ENCODE data around the gene GMEB2.
A peak's percentile ranks its signal among the peaks of the same experiment; 100 is the strongest.

Gene GMEB2

DNA sequence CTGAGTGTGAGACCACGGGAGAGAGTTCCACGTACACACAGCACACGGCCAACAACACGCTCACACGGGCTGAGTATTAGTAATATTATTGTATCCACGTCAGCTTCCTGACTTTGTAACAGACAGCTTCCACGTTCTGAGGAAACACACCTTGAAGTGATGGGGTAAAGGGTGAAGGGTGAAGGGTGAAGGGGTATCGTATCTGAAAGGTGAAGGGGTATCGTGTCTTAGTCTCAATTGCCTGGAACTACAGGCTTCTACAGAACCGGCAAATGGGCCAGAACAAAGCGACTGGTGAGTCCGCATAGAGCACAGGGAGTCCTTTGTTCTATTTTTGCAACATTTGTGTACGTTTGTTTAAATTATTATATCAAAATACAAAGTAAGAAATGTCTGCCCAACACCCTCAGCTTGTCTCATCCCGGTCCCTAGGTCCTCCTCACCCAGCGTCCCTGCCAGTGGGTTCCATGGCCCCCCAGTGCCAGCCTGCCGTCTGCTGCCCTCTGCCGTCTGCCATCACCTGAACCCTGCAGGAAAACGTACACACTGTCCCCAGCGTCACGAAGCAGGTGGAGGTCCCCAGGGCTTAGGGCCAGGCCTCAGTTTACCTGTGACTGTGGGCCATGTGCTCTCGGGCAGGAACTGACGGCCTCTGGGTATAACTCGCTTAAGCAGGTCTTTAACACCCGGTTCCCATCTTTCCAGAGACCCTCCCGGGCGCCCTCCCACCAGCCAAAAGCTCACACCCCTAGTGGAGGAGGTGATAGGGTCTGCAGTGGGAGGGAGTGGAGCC, 48.5 kb downstream of the GMEB2 start:
- H3K27ac ChIP-seq, result no peak overlapping the region
- TF ChIP-seq, protein P1, sequence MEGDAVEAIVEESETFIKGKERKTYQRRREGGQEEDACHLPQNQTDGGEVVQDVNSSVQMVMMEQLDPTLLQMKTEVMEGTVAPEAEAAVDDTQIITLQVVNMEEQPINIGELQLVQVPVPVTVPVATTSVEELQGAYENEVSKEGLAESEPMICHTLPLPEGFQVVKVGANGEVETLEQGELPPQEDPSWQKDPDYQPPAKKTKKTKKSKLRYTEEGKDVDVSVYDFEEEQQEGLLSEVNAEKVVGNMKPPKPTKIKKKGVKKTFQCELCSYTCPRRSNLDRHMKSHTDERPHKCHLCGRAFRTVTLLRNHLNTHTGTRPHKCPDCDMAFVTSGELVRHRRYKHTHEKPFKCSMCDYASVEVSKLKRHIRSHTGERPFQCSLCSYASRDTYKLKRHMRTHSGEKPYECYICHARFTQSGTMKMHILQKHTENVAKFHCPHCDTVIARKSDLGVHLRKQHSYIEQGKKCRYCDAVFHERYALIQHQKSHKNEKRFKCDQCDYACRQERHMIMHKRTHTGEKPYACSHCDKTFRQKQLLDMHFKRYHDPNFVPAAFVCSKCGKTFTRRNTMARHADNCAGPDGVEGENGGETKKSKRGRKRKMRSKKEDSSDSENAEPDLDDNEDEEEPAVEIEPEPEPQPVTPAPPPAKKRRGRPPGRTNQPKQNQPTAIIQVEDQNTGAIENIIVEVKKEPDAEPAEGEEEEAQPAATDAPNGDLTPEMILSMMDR (IDR thresholded peaks at IDR 0.05; ENCODE audit: low read depth, low read length, missing control alignments), result no peak
- no peak for DNase-seq
- no peaks in the 10 kb centered on the region for H3K36me3 ChIP-seq (replicated peaks)
- H3K27me3 ChIP-seq (replicated peaks), result no peaks in the 10 kb centered on the region
- in situ Hi-C loops (cut with HindIII; ENCODE audit: low pct_ligation_motif_present, low sequenced_read_pairs), result loop anchor here (25.0 kb wide), 2 partner anchors 109 to 309 kb away; partner anchors contain the start of genes DNAJC5 and TNFRSF6B
- H3K4me3 ChIP-seq (ENCODE audit: low read depth, low read length), result no peak overlapping the region

DNA sequence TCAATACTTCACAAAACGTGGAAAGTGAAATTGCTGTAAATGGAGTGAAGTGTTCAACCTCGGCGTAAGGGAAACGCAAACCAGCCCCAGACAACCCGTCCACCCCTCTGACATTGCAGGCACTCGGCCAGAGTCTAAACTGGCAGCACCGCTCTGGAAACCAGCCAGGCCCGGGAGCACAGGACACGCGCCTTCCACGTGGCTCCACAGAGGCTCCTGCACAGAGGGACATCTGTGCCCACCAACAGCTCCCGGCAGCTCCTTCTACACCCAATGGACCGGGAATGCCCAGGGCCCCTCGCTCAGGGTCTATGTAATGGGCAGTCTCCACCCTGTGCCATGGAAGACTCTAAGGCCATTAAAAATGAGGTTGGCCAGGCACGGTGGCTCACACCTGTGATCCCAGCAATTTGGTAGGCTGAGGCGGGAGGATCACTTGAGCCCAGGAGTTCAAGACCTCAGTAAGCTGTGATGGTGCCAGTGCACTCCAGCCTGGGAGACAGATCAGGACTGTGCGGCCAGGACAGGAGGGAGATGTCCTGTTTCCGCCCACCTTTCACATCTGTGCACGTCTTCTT, 49.5 kb downstream of the GMEB2 start:
- Histone ChIP-seq H3K27me3 (replicated peaks) (no peaks in the 10 kb centered on the region), H3K36me3 (replicated peaks) (no peaks in the 10 kb centered on the region), H3K4me3 (ENCODE audit: low read depth, low read length) (no peak overlapping the region), H3K27ac (no peak overlapping the region)
- TF ChIP-seq, protein P1 (IDR thresholded peaks at IDR 0.05; ENCODE audit: low read depth, low read length, missing control alignments), result no peak
- no peak for DNase-seq
- in situ Hi-C loops (cut with HindIII; ENCODE audit: low pct_ligation_motif_present, low sequenced_read_pairs), result loop anchor here (25.0 kb wide), 2 partner anchors 110 to 310 kb away; partner anchors contain the start of genes DNAJC5 and TNFRSF6B

DNA sequence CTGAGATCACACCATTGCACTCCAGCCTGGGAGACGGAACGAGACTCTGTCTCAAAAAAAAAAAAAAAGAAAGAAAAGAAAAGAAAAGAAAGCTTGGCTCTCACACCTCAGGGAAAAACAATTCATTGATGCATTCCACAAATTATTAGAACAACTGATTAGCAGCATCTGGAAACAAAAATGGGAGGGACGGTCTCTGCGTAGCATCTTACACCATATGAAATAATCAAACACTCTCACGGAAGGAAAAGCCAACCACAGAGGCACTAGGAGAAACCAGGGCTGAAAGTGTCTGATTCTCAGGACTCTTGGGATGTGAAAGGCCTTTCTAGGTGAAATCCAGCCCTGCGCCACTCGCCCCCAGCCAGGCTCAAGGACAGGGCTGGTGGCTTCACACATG, 50.6 kb downstream of the GMEB2 start:
- H3K27ac ChIP-seq, result no peak overlapping the region
- in situ Hi-C loops (cut with HindIII; ENCODE audit: low pct_ligation_motif_present, low sequenced_read_pairs), result loop anchor here (25.0 kb wide), 2 partner anchors 111 to 311 kb away; partner anchors contain the start of genes DNAJC5 and TNFRSF6B
- TF ChIP-seq, protein P1 (IDR thresholded peaks at IDR 0.05; ENCODE audit: low read depth, low read length, missing control alignments), result no peak
- DNase-seq, result no peak
- no peaks in the 10 kb centered on the region for H3K36me3 ChIP-seq (replicated peaks)
- H3K4me3 ChIP-seq (ENCODE audit: low read depth, low read length), result no peak overlapping the region
- no peaks in the 10 kb centered on the region for H3K27me3 ChIP-seq (replicated peaks)

DNA sequence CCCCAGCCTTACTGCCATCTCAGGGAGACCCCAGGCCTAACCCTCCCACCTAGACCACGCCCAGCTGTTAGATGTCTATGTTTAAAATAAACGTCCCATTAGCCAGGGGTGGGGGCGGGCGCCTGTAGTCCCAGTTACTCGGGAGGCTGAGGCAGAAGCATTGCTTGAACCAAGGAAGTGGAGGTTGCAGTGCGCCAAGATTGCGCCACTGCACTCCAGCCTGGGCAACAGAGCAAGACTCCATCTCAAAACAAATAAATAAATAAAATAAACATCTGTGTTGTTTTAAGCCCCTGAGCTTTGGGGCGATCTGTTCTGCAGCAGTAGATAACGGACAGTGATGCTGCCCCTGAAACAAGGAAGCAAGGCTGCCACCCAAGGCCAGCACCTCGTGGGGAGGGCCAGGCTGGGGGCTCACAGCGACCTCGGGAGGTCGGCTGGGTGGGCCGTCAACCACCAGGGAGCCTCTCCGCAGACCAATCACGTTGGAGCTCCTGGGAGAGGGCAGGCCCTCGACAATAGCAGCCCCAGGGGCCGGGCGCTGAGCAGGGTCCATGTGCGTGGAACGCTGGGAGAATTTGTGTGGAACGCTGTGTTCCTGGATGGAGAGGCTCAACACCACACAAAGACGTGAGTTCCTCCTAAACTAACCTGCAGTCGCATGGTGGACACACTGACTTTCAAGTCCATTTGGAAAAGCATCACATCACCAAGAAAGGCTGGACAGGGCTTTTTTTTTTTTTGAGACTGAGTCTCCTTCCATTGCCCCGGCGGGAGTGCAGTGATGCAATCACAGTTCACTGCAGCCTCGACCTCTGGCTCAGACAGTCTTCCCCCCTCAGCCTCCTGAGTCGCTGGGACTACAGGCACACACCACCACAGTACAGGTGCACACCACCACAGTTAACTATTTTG, 51.8 kb downstream of the GMEB2 start:
- DNase-seq, result no peak
- no peak overlapping the region for H3K27ac ChIP-seq
- H3K4me3 ChIP-seq (ENCODE audit: low read depth, low read length), result no peak overlapping the region
- H3K36me3 ChIP-seq (replicated peaks), result no peaks in the 10 kb centered on the region
- H3K27me3 ChIP-seq (replicated peaks), result no peaks in the 10 kb centered on the region
- in situ Hi-C loops (cut with HindIII; ENCODE audit: low pct_ligation_motif_present, low sequenced_read_pairs), result loop anchor here (25.0 kb wide), 2 partner anchors 112 to 312 kb away; partner anchors contain the start of genes DNAJC5 and TNFRSF6B
- TF ChIP-seq, protein P1 (IDR thresholded peaks at IDR 0.05; ENCODE audit: low read depth, low read length, missing control alignments), result no peak

DNA sequence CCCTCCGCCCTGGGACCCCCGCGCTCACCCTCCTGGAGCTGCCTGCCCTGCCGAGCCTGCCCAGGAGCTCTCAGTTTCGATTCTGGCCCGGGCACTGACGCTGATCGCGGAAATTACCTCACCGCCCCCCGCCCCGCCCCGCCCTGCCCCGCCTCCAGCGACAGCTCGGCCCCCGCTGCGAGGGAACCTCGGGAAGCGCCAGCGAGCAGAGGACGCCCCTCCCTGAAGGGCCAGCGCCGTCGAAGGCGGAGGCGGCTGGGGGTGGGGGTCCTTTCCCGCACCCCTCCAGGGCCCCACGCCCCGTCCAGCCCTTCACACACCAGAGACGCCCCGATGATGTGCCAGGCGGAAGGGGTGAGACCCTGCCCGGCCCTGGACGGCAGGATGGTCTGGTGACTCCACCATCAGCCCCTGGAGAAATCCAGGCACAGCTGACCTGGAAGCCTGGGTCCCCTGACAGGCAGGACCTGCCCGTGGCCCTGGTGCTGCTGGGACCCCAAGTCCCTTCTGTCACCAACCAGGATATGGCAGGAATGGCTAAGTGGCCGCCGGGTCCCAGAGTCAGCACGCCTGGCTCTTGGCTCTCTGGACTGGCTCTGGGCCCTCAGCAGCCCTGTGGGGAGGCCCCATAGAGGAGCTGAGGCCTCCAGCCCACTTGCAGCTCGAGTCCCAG, 52.6 kb downstream of the GMEB2 start, which contains the start of gene HELZ2:
TSS of gene HELZ2 (minus strand) at position 84 of the 673 bp plus-strand sequence. CDS start 1,854 bp downstream, outside the sequence.
- peak within 1 kb of the TSS; percentile 75 for H3K4me3 ChIP-seq (ENCODE audit: low read depth, low read length)
- DNase-seq, result peak; percentile 61
- in situ Hi-C loops (cut with HindIII; ENCODE audit: low pct_ligation_motif_present, low sequenced_read_pairs), result no loop called here
- no peaks in the 10 kb centered on the region for H3K27me3 ChIP-seq (replicated peaks)
- TF ChIP-seq, protein P1 (IDR thresholded peaks at IDR 0.05; ENCODE audit: low read depth, low read length, missing control alignments), result no peak
- peak within 1 kb of the TSS; percentile 42 for H3K27ac ChIP-seq
- H3K36me3 ChIP-seq (replicated peaks), result no peaks in the 10 kb centered on the region
